GM18907 (cell line): ENCODE results near the gene PEAK3.

Experiments used
- ATAC-seq: cut with Tn5 transposase; IDR thresholded peaks from one replicate; pipeline ENCODE4 v1.9.1; 2021; ENCODE audit warnings: mild to moderate bottlenecking, moderate library complexity; ENCODE audit not compliant: unreplicated experiment

Gene PEAK3

DNA sequence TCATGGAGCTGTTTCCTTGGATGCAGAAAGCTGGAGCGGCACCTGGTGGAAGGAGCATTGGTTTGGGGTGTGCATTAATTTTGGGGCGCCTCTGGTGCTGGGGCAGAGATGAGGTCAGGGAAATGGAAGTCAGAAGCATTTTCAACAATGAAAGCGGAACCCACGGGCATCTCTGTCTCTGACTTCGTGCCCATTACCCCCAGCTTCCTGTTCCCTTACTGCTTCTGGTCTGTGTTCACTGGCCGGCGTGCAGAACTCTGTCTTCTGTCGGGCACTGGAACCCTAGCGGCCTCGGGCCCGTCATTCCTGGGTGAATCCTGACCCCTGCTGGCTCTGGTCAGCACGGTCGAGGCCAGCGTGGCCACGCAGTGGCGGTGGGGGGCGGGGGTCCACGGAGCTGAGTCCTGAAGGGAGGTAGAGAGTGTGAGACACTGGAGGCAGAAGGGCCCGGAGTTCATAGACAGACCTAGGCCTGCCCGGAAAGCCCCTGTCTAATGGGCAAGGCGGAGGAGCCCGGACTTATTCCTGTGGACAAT, 33.9 kb upstream of the PEAK3 start:
- ATAC-seq = no peak

- ATAC-seq = no peak
Observed at GRCh38 chr19:2315121-2315817, 33.3 kb upstream of the PEAK3 start.

GRCh38 chr19:2312820-2313501, 31.0 kb upstream of the PEAK3 start:
- no peak for ATAC-seq

GRCh38 chr19:2311093-2311492, 29.1 kb upstream of the PEAK3 start:
- ATAC-seq = no peak

- ATAC-seq = no peak
Observed at GRCh38 chr19:2309734-2310362, 27.9 kb upstream of the PEAK3 start.

DNA sequence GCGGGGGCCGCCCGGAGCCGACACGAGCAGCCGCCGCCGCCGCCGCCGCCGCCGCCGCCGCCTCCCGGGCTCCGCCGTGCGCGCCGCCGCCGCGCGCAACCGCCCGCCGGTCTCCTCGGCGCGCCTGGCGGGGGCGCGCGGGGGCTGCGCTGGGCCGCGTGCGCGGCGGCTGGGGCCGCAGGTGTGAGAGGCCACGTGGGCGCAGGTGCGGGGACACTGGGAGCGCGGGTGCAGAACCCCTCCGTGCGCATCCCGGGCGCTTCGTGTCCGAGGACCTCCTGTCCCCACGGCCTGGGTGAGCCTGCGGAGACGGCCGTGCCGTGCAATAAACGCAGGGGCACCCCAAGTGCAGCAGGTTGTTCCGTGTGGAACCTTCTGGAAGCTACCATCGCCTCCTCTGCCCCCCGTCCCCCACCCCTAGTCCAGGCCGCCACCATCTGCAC, 26.2 kb upstream of the PEAK3 start, which contains the start of gene LINGO3:
Gene LINGO3, minus strand, starts transcription at position 41 of the 443 bp plus-strand sequence. CDS start 16,378 bp downstream, outside the sequence.
- no peak for ATAC-seq

DNA sequence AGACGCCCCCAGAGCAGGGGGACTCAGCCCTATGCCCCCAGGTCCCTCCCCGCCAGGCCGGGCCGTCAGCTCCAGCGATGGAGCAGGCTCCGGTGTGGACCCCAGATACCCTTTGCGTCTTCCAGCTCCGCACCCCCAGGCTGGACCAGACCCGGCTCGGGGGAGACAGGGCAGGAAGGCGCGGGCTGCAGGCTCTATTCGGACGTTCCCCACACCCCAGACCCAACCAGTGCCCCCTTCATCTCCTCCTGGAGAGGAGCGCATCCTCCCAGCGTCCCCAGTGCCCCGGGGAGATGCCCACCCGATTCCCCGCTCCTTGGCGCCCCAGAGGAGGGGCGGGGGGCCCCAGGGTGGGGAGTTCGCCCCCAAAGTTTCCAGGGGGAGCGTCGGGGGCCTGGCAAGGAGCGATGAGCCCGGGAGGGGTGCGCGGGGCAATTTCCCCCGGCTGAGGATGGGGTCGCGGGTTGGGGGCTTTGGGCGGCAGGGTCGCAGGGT, 25.6 kb upstream of the PEAK3 start:
- no peak for ATAC-seq

DNA sequence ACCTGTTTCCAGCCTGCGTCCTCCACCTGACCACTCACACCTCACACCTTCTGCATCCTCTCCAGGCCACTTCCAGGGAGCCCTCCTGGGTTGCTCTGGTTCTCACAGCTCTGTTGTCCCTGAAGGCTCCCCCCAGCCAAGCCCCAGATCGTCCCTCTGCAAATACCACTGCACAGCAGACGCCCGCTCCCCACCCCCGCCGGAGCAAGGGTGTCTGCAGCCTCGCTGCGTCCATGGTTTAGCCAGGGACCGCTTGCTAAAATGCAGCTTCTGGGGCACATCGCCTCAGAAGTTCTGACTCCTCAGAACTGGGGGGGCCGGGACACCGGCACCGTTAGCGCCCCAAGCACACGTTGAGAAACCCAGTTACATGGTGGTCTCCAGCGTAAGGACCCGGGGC, 25.0 kb upstream of the PEAK3 start:
- ATAC-seq = no peak

- no peak for ATAC-seq
Observed at GRCh38 chr19:2306281-2306806, 24.4 kb upstream of the PEAK3 start.

GRCh38 chr19:2305452-2306280, 23.7 kb upstream of the PEAK3 start:
- ATAC-seq = no peak

DNA sequence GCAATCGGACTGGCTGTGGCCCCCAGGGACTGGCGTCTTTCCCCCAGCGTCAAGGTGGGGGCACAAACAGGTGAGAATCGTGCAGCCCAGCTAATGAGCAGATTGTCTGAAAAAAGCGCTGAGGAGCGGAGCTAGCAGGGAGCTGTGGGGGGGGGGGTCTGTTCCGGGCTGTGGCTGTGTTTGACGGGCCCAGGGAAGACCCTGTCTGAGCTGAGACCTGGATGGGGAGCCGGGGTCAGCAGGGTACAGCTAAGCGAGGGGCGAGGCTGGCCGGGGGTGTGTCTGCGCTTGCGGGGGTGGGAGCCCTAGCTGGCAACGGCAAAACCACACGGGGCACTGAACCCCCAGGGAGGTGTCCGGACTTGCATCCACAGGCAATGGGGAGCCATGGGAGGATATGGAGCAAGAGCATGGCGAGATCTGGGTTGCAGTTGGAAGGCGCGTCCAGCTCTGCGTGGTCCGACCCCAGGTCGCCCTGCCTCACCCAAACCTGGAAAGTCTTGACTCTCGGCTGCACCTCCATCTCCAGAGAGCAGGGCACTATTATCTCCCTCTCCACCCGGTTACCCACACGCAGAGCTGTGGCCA, 21.3 kb upstream of the PEAK3 start:
- ATAC-seq = no peak

GRCh38 chr19:2302319-2303210, 20.6 kb upstream of the PEAK3 start:
- no peak for ATAC-seq

GRCh38 chr19:2300533-2300932, 18.6 kb upstream of the PEAK3 start:
- ATAC-seq = no peak

DNA sequence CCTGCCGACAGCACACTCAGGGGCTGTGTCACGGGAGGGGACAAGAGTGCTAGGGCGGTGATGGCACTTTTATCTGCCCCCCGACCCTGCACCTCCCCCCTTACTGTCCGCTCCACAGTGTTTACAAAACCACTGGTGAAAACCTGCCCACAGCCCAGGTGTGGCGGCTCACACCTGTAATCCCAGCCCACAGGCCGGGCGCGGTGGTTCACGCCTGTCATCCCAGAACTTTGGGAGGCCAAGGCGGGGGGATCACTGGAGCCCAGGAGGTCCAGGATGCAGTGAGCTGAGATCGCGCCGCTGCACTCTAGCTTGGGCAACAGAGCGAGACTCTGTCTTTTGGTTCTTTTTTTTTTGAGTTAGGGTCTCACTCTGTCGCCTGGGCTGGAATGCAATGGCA, 14.2 kb upstream of the PEAK3 start:
- no peak for ATAC-seq

DNA sequence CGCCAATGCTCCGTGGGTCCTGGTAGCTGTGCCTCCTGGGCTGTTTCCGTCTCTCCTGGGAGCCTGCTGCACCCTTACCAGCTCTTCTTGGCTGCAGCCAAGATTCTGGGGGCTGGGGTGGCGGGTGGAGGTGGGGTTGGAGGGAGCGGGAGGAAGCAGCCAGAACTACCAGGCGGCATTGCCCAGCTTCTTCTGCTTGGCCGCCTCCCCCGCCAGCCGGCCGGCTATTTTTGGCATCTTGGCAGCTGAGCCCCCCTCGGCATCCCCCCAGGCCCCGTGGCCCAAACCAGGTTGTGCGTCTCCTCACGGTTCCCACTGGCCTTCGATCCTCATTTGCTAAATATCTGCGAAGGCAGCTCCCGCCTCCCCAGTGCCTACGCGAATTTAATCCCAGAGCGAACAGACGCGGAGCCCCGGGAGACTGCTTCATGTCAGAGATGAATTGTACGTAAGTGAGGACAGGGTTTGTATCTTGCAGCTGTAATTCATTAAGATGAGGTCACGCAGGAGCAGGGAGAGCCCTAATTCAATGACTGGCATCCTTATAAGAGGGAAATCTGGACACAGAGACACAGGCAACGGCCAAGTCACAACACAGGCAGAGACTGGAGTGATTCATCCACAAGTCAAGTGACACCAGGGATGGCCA, 12.8 kb upstream of the PEAK3 start:
- no peak for ATAC-seq

GRCh38 chr19:2291185-2291751, 9.3 kb upstream of the PEAK3 start:
- no peak for ATAC-seq

DNA sequence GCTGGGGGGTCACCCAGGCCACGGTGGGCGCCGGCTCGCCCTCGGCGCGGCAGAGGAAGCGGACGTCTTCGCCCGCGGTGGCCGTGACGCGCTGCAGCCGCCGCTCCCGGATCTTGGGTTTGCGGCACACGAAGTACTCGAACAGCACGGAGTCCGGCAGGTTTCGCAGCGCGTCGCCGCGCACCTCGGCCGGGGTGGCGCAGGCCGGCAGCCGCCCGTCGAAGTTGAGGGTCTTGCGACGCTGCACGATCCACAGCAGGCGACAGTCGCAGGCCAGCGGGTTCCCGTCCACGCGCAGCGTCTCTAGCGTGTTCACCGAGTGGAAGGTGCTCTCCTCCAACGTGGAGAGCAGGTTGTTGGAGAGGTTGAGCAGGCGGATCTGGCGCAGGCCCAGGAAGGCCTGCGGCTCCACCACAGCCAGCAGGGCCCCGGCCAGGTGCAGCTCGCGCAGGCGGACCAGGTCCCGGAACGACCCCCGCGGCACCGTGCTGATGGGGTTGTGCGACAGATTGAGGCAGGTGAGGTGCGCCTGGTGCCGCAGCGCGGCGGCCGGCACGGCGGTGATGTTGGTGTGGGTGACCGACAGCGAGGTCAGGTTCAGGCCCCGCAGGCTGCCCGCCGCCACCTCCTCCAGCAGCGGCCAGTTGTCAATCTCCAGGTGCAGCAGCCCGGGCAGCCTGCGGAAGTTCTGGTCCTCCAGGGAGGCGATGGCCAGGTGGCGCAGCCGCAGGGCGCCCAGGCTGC, 8.6 kb upstream of the PEAK3 start:
- no peak for ATAC-seq
